ENCODE results near the gene ANK2.

The ANK2 gene

DNA sequence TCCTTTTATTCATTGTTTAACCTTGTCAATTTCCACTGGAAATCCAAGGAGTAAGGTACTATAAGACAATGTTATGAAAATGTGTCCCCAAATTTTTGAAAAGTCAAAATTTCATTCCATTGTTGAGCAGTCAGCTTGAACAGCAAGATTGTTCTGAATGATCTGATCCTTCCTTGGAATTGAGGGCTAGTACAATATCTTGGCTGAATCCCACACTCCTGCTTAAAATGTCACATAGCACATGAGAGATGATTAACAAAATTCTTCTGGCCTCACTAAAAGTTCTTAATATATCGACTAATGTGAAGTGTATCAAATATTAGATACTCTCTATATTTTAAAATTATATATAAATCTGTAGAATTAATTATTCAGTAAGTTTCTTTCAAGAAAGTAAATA, 104.8 kb downstream of the ANK2 start:
- TF ChIP-seq, protein P1, sequence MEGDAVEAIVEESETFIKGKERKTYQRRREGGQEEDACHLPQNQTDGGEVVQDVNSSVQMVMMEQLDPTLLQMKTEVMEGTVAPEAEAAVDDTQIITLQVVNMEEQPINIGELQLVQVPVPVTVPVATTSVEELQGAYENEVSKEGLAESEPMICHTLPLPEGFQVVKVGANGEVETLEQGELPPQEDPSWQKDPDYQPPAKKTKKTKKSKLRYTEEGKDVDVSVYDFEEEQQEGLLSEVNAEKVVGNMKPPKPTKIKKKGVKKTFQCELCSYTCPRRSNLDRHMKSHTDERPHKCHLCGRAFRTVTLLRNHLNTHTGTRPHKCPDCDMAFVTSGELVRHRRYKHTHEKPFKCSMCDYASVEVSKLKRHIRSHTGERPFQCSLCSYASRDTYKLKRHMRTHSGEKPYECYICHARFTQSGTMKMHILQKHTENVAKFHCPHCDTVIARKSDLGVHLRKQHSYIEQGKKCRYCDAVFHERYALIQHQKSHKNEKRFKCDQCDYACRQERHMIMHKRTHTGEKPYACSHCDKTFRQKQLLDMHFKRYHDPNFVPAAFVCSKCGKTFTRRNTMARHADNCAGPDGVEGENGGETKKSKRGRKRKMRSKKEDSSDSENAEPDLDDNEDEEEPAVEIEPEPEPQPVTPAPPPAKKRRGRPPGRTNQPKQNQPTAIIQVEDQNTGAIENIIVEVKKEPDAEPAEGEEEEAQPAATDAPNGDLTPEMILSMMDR (IDR thresholded peaks at IDR 0.05; ENCODE audit: low read depth, low read length): no peak
- no peak for DNase-seq (ENCODE audit: low read depth, low spot score)
- in situ Hi-C loops (cut with HindIII; ENCODE audit: low sequenced_read_pairs): no loop called here
- H3K4me3 ChIP-seq (ENCODE audit: low read depth, low read length): no peak overlapping the region

DNA sequence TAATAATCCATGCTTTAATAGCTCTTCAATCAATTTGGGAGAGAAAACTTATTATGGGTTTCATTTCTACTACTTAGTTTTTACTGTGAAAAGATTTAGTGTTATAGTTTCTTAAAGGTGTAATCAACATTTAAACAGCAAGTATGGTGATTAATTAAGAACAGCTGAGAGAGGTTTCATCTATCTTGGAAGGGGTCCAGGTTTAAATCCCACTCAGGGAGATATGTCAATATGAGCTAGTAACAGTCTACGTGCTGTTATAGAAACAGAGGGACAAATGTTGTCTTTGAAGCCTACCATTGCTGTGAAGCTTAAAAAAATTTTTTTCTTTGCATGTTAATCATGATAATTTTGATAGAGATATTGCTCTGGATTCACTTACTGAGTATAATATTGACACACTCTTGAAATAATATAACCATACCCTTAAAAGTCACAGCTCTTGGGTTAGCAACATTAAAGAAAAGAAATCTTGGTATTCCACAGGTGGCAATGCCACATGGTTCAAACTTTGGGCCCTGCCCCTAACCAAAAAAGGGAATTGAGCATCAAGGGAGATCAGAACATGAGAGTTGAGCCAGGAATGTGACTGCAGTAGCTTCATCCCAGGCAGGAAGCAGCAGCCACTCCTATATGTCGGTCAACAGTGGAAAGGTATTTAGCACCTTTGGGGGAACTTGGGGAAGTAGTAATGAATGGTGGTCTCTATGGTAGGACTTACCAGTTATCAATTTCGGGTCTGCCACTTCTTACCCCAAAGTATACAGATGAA, 107.8 kb downstream of the ANK2 start:
- H3K4me3 ChIP-seq (ENCODE audit: low read depth, low read length): no peak overlapping the region
- TF ChIP-seq, protein P1 (IDR thresholded peaks at IDR 0.05; ENCODE audit: low read depth, low read length): no peak
- in situ Hi-C loops (cut with HindIII; ENCODE audit: low sequenced_read_pairs): no loop called here
- DNase-seq (ENCODE audit: low read depth, low spot score): no peak

DNA sequence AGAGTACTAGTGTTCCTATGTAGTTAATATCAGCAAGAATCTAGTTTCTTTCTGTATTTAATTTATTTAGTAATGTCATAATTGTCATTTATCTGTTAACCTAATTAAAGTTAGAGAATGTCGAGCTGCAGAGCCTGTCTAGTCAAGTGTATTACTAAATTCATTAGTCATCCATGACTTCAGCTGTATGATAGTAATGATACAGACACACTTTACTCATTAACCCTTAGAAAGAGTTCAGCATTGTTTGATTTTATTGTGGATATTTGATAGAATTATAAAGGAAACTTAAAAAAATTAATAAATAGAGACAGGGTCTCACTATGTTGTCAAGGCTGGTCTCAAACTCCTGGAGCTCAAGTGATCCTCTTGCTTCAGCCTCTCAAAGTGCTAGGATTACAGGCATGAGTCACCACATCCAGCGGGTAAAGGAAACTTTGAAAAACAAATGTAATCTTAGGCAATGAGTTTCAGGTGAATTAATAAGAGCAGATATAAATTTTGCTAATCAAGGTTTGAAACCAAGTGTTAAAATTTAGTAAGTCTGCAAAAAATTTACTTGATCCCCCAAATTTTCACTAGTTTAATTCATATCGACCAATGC, 110.6 kb downstream of the ANK2 start:
- DNase-seq (ENCODE audit: low read depth, low spot score): no peak
- TF ChIP-seq, protein P1 (IDR thresholded peaks at IDR 0.05; ENCODE audit: low read depth, low read length): no peak
- in situ Hi-C loops (cut with HindIII; ENCODE audit: low sequenced_read_pairs): no loop called here
- H3K4me3 ChIP-seq (ENCODE audit: low read depth, low read length): no peak overlapping the region

DNA sequence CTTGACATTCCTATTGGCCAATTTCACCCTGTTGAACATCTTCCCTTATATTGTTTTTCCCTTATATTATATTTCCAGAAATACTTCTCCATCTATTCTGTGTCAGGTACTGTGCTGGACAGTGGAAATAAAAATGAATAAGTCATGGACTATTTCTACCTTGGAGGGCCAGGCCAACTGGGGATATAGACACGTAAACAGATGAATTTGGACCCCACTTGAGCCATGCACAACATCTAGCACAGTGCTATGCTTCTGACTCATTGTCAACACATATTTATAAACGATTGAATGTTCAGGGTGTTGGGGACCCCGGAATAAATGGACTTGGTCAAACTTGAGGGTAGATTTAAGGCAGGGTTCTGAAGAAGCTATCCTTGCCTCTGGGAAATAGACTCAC, 111.1 kb downstream of the ANK2 start:
- DNase-seq (ENCODE audit: low read depth, low spot score): no peak
- TF ChIP-seq, protein P1 (IDR thresholded peaks at IDR 0.05; ENCODE audit: low read depth, low read length): no peak
- in situ Hi-C loops (cut with HindIII; ENCODE audit: low sequenced_read_pairs): no loop called here
- H3K4me3 ChIP-seq (ENCODE audit: low read depth, low read length): no peak overlapping the region

DNA sequence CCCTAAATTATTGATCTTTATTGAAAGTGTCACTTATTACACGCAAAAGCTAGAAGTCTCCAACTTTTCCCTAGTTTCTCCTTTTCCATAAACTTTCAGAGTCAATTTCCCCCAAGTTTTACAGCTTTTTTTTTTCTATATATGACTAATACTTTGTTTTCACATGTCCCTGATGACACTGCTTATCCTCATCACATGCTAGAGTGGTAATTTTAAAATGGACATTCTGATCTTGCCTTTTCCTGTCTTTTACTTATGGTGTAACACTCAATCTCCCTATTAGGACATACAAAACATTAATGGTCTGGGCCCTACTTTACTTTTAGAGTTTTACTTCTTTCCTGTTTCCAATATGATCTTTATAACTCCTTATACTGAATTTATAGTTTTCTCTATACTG, 112.6 kb downstream of the ANK2 start:
- no peak for DNase-seq (ENCODE audit: low read depth, low spot score)
- no peak overlapping the region for H3K4me3 ChIP-seq (ENCODE audit: low read depth, low read length)
- in situ Hi-C loops (cut with HindIII; ENCODE audit: low sequenced_read_pairs): no loop called here
- TF ChIP-seq, protein P1 (IDR thresholded peaks at IDR 0.05; ENCODE audit: low read depth, low read length): no peak

DNA sequence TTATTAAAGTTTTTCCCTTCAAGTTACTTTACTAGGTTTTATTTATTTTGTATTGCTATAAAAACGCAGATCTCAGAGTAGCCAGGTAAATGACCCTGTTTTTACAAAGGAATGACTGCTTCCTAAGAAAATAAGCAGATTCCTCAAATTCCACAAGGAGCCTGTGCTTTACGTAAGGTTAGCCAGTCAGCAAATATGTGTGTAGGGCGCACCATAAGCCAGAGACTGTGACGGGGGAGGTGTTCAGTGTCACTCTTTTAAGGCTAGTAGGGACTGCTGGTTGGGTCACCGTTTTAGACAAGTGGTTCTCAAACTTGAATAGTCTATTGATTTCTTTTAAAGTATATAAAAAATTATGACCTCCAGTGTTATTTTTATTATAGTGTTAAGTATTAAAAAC, 119.9 kb downstream of the ANK2 start:
- in situ Hi-C loops (cut with HindIII; ENCODE audit: low sequenced_read_pairs): no loop called here
- TF ChIP-seq, protein P1 (IDR thresholded peaks at IDR 0.05; ENCODE audit: low read depth, low read length): no peak
- H3K4me3 ChIP-seq (ENCODE audit: low read depth, low read length): no peak overlapping the region
- no peak for DNase-seq (ENCODE audit: low read depth, low spot score)
